ENCODE results near the gene CDRT15L2.
"Not testable (repeated sequence)": the region's sequence is repeated elsewhere in the genome, so short reads cannot be mapped to it uniquely, and the experiment has no call there.

Gene CDRT15L2

GRCh38 chr17:20573216-20573615 is 6.3 kb upstream of the CDRT15L2 start:
- not testable (repeated sequence) for DNase-seq (ENCODE audit: low read depth, low spot score)

GRCh38 chr17:20575071-20575470 is 4.5 kb upstream of the CDRT15L2 start:
- not testable (repeated sequence) for DNase-seq (ENCODE audit: low read depth, low spot score)

- DNase-seq (ENCODE audit: low read depth, low spot score), result not testable (repeated sequence)
Observed at GRCh38 chr17:20583891-20584577, 4.5 kb downstream of the CDRT15L2 start.

- not testable (repeated sequence) for DNase-seq (ENCODE audit: low read depth, low spot score)
Observed at GRCh38 chr17:20588744-20589453, 9.4 kb downstream of the CDRT15L2 start.

GRCh38 chr17:20589454-20589810 is 9.9 kb downstream of the CDRT15L2 start:
- not testable (repeated sequence) for DNase-seq (ENCODE audit: low read depth, low spot score)

- DNase-seq (ENCODE audit: low read depth, low spot score), result not testable (repeated sequence)
Observed at GRCh38 chr17:20591040-20591439, 11.5 kb downstream of the CDRT15L2 start.

- not testable (repeated sequence) for DNase-seq (ENCODE audit: low read depth, low spot score)
Observed at GRCh38 chr17:20605568-20605967, 26.0 kb downstream of the CDRT15L2 start.

- DNase-seq (ENCODE audit: low read depth, low spot score), result not testable (repeated sequence)
Observed at GRCh38 chr17:20609490-20609889, 30.0 kb downstream of the CDRT15L2 start.

- no peak for DNase-seq (ENCODE audit: low read depth, low spot score)
Observed at GRCh38 chr17:20611309-20611708, 31.8 kb downstream of the CDRT15L2 start.

GRCh38 chr17:20612635-20613034 is 33.1 kb downstream of the CDRT15L2 start:
- DNase-seq (ENCODE audit: low read depth, low spot score), result no peak

GRCh38 chr17:20613248-20613647 is 33.7 kb downstream of the CDRT15L2 start:
- no peak for DNase-seq (ENCODE audit: low read depth, low spot score)

- DNase-seq (ENCODE audit: low read depth, low spot score), result no peak
Observed at GRCh38 chr17:20613905-20614304, 34.4 kb downstream of the CDRT15L2 start.

- DNase-seq (ENCODE audit: low read depth, low spot score), result not testable (repeated sequence)
Observed at GRCh38 chr17:20615461-20615860, 35.9 kb downstream of the CDRT15L2 start.
